Measurements from ENCODE around the gene KRT85.

DNA sequence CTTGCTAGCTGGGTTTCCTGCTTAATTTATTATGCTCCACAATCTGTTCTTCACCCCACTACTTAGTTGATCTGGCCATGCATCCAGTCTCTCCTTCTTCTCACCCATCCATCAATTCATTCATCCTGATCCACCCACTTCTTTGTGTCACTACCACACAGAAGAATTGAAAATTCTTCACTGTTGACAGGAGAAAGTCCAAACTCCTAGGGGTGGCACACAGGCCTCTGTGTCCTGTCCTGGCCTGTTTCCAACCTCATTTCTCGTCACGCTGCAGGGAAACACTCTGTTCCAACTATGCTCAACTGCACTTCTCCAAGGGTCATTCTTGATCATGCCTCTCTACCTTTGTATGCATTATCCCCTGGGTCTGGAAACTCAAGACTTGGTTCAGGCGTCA, 35.4 kb downstream of the KRT85 start:
- TF ChIP-seq POLR2A (IDR thresholded peaks at IDR 0.05): no peak
- TF ChIP-seq, protein P1, sequence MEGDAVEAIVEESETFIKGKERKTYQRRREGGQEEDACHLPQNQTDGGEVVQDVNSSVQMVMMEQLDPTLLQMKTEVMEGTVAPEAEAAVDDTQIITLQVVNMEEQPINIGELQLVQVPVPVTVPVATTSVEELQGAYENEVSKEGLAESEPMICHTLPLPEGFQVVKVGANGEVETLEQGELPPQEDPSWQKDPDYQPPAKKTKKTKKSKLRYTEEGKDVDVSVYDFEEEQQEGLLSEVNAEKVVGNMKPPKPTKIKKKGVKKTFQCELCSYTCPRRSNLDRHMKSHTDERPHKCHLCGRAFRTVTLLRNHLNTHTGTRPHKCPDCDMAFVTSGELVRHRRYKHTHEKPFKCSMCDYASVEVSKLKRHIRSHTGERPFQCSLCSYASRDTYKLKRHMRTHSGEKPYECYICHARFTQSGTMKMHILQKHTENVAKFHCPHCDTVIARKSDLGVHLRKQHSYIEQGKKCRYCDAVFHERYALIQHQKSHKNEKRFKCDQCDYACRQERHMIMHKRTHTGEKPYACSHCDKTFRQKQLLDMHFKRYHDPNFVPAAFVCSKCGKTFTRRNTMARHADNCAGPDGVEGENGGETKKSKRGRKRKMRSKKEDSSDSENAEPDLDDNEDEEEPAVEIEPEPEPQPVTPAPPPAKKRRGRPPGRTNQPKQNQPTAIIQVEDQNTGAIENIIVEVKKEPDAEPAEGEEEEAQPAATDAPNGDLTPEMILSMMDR (IDR thresholded peaks at IDR 0.05): no peak

Measured in testis (tissue), 2 donors.